Neural progenitor cell (in vitro differentiated cells): ENCODE data around the gene WDR48.

Source experiments
- CTCF ChIP-seq: fragments of 200-600 bp; sonication (generic); IDR thresholded peaks from 2 replicates; pipeline ENCODE4 v1.5.1; 2017; ENCODE audit warnings: antibody characterized with exemption, mild to moderate bottlenecking
- EZH2 ChIP-seq: fragments of 200-600 bp; sonication (generic); IDR thresholded peaks from 2 replicates; pipeline ENCODE4 v1.6.1; 2017; ENCODE audit warnings: antibody characterized with exemption, mild to moderate bottlenecking, moderate library complexity
- EZH2phosphoT487 ChIP-seq: fragments of 200-600 bp; sonication (generic); IDR thresholded peaks from 2 replicates; pipeline ENCODE4 v1.6.1; 2017; ENCODE audit warnings: antibody characterized with exemption

GRCh38 chr3:39056151-39056550 is 4.3 kb downstream of the WDR48 start:
- TF ChIP-seq EZH2 (no peak), CTCF (no peak), EZH2phosphoT487 (no peak)
